Mucosa of rectum (tissue), 2 donors: ENCODE data around the gene SLC25A27.
"Not testable (repeated sequence)": the region's sequence is repeated elsewhere in the genome, so short reads cannot be mapped to it uniquely, and the experiment has no call there.

Source experiments
- H3K27ac ChIP-seq, 2 donors: one replicate each; pipeline ENCODE4 v1.7.0; 2013; ENCODE audit warnings: inconsistent platforms in 2 of 2, low read depth in 2 of 2, low read length in 2 of 2
- H3K27me3 ChIP-seq, 2 donors: one replicate each; pipeline ENCODE4 v1.7.0; 2013; ENCODE audit warnings: low read length in 2 of 2; ENCODE audit not compliant: control insufficient read depth in 2 of 2, insufficient read depth in 2 of 2
- H3K36me3 ChIP-seq, 2 donors: one replicate each; pipeline ENCODE4 v1.7.0; 2013; ENCODE audit warnings: low read length in 2 of 2; ENCODE audit not compliant: control insufficient read depth in 2 of 2, insufficient read depth in 2 of 2
- H3K4me1 ChIP-seq, 2 donors: one replicate each; pipeline ENCODE4 v1.7.0; 2013; ENCODE audit warnings: low read length in 2 of 2, mild to moderate bottlenecking in 1 of 2; ENCODE audit not compliant: control insufficient read depth in 2 of 2, insufficient read depth in 2 of 2
- H3K4me3 ChIP-seq, 2 donors: one replicate each; pipeline ENCODE4 v1.7.0; 2013; ENCODE audit warnings: low read length in 2 of 2
- H3K9ac ChIP-seq, 2 donors: one replicate each; pipeline ENCODE4 v1.7.0; 2013; ENCODE audit warnings: low read length in 2 of 2, low read depth in 1 of 2, mild to moderate bottlenecking in 1 of 2
- H3K9me3 ChIP-seq, 2 donors: one replicate each; pipeline ENCODE4 v1.7.0; 2013; ENCODE audit warnings: low read length in 2 of 2; ENCODE audit not compliant: control insufficient read depth in 2 of 2
- donor health status: healthy.
- donor health status: Normal muscosa, but diverticular disease.

The SLC25A27 gene

DNA sequence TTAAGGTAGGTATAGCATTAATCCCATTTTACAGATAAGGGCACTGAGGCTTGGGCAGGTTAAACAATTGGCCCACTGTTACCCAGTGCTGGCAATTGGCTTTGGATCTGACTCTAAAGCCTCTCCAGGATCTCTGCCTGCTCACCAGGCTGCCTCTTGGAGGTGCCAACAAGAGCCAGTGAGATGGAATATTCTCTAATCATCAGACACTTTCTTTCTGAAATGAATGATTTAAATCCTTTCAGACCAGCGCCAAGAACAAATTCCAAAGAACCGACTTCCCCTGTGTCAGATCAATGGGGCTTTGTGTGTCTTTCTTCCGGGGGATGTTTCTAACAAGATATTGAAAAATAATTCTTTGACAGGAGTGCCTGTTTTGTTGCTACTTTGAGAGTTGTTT, 23.8 kb upstream of the SLC25A27 start:
- Histone ChIP-seq H3K9me3 (no peaks in the 10 kb centered on the region), H3K4me3 (no peak overlapping the region), H3K9ac (no peak overlapping the region), H3K27ac (no peak overlapping the region), H3K4me1 (no peaks in the 10 kb centered on the region), H3K36me3 (no peaks in the 10 kb centered on the region), H3K27me3 (no peaks in the 10 kb centered on the region)

DNA sequence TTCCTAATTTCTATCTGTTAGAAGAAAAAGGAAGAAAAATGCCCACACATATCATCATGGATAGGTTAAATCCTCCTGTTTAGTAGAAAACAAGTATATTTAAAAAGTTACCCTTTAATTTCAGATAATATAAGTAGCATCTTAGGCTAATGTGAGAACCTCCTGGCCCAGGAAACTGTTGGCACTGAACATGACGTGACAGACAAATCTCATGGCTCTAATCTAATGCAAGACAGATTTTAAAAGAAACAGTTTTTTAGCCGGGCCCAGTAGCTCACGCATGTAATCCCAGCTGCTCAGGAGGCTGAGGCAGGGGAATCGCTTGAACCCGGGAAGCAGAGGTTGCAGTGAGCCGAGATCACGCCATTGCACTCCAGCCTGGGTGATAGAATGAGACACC, 23.1 kb upstream of the SLC25A27 start:
- Histone ChIP-seq H3K9ac (no peak overlapping the region), H3K4me1 (no peaks in the 10 kb centered on the region), H3K4me3 (no peak overlapping the region), H3K36me3 (no peaks in the 10 kb centered on the region), H3K27me3 (no peaks in the 10 kb centered on the region), H3K9me3 (no peaks in the 10 kb centered on the region), H3K27ac (no peak overlapping the region)

DNA sequence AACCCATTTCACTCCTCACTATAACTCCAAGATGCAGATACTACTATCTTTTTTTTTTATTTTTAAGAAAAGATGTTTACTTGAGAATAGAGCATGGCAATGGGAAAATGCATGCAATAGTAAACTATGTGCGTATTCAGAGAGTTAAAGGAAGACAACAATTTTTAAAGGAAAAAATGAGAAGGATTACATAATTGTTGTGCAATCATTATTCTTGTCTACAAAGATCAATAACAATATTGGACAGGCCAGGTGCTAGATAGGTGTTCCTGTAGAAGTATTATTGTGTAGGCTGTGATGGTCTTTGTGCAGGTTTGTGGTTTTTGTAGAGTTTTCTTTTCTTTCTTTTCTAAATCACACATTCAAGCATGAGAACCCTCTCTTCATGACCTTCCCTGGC, 20.7 kb upstream of the SLC25A27 start:
- no peaks in the 10 kb centered on the region for H3K36me3 ChIP-seq
- no peak overlapping the region for H3K4me3 ChIP-seq
- H3K4me1 ChIP-seq: no peaks in the 10 kb centered on the region
- H3K27ac ChIP-seq: no peak overlapping the region
- H3K27me3 ChIP-seq: no peaks in the 10 kb centered on the region
- no peak overlapping the region for H3K9ac ChIP-seq
- H3K9me3 ChIP-seq: no peaks in the 10 kb centered on the region

DNA sequence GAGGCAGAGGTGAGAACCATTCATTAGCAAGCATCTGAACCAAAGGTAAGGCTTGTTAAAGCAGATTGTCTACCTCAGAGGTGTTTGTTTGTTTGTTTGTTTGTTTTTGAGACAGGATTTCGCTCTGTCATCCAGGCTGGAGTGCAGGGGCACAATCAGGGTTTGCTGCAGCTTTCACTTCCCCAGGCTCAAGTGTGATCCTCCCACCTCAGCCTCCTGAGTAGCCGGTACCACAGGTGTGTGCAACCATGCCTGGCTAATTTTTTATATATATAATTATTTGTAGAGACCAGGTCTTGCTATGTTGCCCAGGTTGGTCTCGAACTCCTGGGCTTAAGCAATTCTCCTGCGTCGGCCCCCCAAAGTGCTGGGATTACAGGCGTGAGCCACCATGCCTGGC, 17.3 kb upstream of the SLC25A27 start:
- no peaks in the 10 kb centered on the region for H3K27me3 ChIP-seq
- no peaks in the 10 kb centered on the region for H3K36me3 ChIP-seq
- H3K4me3 ChIP-seq: no peak overlapping the region
- H3K9ac ChIP-seq: no peak overlapping the region
- H3K4me1 ChIP-seq: no peaks in the 10 kb centered on the region
- no peak overlapping the region for H3K27ac ChIP-seq
- H3K9me3 ChIP-seq: no peaks in the 10 kb centered on the region

DNA sequence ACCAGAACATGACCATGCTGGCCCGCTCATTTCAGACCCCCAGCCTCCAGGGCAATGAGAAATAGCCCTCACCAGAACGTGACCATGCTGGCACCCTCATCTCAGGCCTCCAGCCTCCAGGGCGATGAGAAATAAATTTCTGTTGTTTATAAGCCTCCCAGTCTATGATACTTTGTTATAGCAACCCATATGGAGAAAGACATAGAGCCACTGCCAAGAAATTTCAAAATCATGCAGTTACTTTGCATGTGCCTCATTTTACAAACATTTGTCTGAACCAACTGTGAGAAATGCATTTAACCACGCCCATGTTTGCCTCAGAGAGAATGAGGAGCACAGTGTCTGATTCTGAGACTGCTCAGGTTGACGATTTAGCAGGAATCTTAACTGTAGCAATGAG, 15.6 kb upstream of the SLC25A27 start:
- Histone ChIP-seq H3K36me3 (no peaks in the 10 kb centered on the region), H3K9ac (no peak overlapping the region), H3K9me3 (no peaks in the 10 kb centered on the region), H3K27me3 (no peaks in the 10 kb centered on the region), H3K4me1 (no peaks in the 10 kb centered on the region), H3K27ac (no peak overlapping the region), H3K4me3 (no peak overlapping the region)

- H3K36me3 ChIP-seq: no peaks in the 10 kb centered on the region
- H3K9ac ChIP-seq: no peak overlapping the region
- H3K9me3 ChIP-seq: no peaks in the 10 kb centered on the region
- no peaks in the 10 kb centered on the region for H3K27me3 ChIP-seq
- no peaks in the 10 kb centered on the region for H3K4me1 ChIP-seq
- H3K4me3 ChIP-seq: no peak overlapping the region
- H3K27ac ChIP-seq: no peak overlapping the region
Measured at GRCh38 chr6:46637933-46638332, 14.8 kb upstream of the SLC25A27 start.

DNA sequence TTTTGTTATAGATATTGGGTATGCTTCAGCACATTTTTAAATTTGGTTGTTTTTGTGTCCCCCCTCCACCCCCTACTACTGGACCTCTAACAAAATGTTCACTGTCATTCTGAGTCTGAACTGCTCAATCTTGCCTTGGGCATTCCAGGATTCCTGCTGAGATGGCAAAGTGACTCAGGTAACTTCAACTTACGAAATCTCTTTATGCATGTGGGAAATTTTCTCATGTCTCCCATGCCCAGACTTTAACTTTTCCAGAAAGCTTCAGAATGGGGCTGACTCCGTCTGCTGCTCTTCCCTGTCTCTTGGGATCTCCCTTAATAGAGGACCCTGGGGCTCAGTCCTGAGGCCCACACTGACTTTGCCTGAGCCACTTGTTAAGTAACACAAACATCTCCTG, 14.1 kb upstream of the SLC25A27 start:
- H3K4me1 ChIP-seq: no peaks in the 10 kb centered on the region
- no peak overlapping the region for H3K4me3 ChIP-seq
- H3K36me3 ChIP-seq: no peaks in the 10 kb centered on the region
- no peak overlapping the region for H3K9ac ChIP-seq
- no peak overlapping the region for H3K27ac ChIP-seq
- H3K9me3 ChIP-seq: no peaks in the 10 kb centered on the region
- no peaks in the 10 kb centered on the region for H3K27me3 ChIP-seq

DNA sequence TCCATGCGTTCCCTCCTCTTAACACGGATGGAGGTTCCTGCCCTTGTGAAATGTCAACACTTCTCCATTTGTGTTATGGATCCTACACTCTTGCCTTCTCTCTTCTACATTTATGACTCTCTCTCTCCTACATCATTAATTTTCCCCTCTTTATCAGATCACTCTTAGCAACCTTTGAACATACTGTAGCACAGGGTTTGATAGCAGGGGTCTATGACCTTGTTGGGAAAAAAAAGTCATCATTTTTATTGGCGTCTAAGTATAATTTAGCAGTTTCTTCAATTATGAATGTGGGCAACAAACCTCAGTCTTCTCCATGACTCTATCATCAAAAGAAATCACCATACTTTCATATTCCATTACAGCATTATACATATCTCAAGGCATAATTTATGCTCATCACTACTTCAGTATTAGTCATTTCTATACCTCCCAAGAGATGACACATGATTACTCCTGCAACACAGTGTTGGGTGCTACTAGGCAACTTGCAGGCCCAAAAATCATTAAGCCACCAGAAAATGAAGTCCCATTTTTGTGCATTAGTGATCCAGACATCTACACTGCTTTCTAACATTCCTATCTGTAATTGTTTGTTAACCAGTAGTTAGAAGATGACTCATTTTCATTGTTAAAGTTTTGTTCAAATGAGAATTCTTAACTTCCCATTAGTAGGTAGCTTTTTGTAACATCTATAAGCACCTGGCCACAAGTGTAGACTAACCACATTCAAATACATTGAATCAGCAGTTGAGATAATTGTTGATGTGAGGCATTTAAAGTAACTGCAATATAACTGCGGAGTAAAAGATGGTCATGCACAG, 9.6 kb upstream of the SLC25A27 start:
- Histone ChIP-seq H3K27ac (no peak overlapping the region), H3K36me3 (no peaks in the 10 kb centered on the region), H3K4me1 (no peaks in the 10 kb centered on the region), H3K27me3 (no peaks in the 10 kb centered on the region), H3K9ac (no peak overlapping the region), H3K9me3 (no peaks in the 10 kb centered on the region), H3K4me3 (no peak overlapping the region)

GRCh38 chr6:46645265-46645664, 7.5 kb upstream of the SLC25A27 start:
- Histone ChIP-seq H3K9me3 (no peaks in the 10 kb centered on the region), H3K27me3 (no peaks in the 10 kb centered on the region), H3K36me3 (no peaks in the 10 kb centered on the region), H3K27ac (no peak overlapping the region), H3K9ac (no peak overlapping the region), H3K4me1 (peaks cover 0 to 3% of the 10 kb centered on the region in 2 donors), H3K4me3 (no peak overlapping the region)

DNA sequence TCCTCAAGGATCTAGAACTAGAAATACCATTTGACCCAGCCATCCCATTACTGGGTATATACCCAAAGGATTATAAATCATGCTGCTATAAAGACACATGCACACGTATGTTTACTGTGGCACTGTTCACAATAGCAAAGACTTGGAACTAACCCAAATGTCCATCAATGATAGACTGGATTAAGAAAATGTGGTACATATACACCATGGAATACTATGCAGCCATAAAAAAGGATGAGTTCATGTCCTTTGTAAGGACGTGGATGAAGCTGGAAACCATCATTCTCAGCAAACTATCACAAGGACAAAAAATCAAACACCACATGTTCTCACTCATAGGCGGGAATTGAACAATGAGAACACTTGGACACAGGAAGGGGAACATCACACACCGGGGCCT, 4.7 kb upstream of the SLC25A27 start:
- not testable (repeated sequence) for H3K9me3 ChIP-seq, H3K27me3 ChIP-seq, H3K27ac ChIP-seq, H3K4me1 ChIP-seq, H3K36me3 ChIP-seq, H3K4me3 ChIP-seq, H3K9ac ChIP-seq
